HG02885 (cell line): ENCODE results near the gene ANTXRL.
"Not testable (repeated sequence)": the region's sequence is repeated elsewhere in the genome, so short reads cannot be mapped to it uniquely, and the experiment has no call there.

ENCODE experiments used
- ATAC-seq: cut with Tn5 transposase; IDR thresholded peaks from one replicate; pipeline ENCODE4 v1.9.1; 2021; ENCODE audit warnings: mild to moderate bottlenecking; ENCODE audit not compliant: unreplicated experiment, poor library complexity

Gene ANTXRL

GRCh38 chr10:46286991-46287693 lies at the start of gene ANTXRL:
ANTXRL (plus strand) TSS chr10:46286997; CDS start chr10:46287263, 266 bp downstream.
- ATAC-seq, result no peak

GRCh38 chr10:46237815-46238510 lies 48.8 kb upstream of the ANTXRL start:
- no peak for ATAC-seq

- peak; percentile 54 for ATAC-seq
These were observed 47.5 kb upstream of the ANTXRL start for GRCh38 chr10:46239247-46239646.

GRCh38 chr10:46239993-46240683 lies 46.7 kb upstream of the ANTXRL start:
- ATAC-seq, result no peak

- ATAC-seq, result no peak
These were observed 45.9 kb upstream of the ANTXRL start for GRCh38 chr10:46240684-46241565.

- ATAC-seq, result no peak
These were observed 41.4 kb upstream of the ANTXRL start for GRCh38 chr10:46245381-46245900.

- ATAC-seq, result not testable (repeated sequence)
These were observed 40.2 kb upstream of the ANTXRL start for GRCh38 chr10:46246400-46247180.

GRCh38 chr10:46247181-46247475 lies 39.7 kb upstream of the ANTXRL start:
- no peak for ATAC-seq

GRCh38 chr10:46247808-46248569 lies 38.8 kb upstream of the ANTXRL start:
- no peak for ATAC-seq

GRCh38 chr10:46248651-46249146 lies 38.1 kb upstream of the ANTXRL start:
- no peak for ATAC-seq

GRCh38 chr10:46249617-46250344 lies 37.0 kb upstream of the ANTXRL start:
- ATAC-seq, result not testable (repeated sequence)

GRCh38 chr10:46250481-46250880 lies 36.3 kb upstream of the ANTXRL start:
- ATAC-seq, result no peak

- no peak for ATAC-seq
These were observed 35.6 kb upstream of the ANTXRL start for GRCh38 chr10:46250898-46251856.

GRCh38 chr10:46251857-46252847 lies 34.6 kb upstream of the ANTXRL start:
- no peak for ATAC-seq

- no peak for ATAC-seq
These were observed 33.5 kb upstream of the ANTXRL start for GRCh38 chr10:46253076-46254006.
